ENCODE measurements around the gene YTHDC2. TPM values are rescaled to one million over a fixed set of nuclear protein-coding genes. Genes with fewer than 3 reads are reported as not detected.

YTHDC2 gene
- total and polyA plus RNA-seq, 4 donors = 5.5 to 37.6 (median 27.2) TPM

DNA sequence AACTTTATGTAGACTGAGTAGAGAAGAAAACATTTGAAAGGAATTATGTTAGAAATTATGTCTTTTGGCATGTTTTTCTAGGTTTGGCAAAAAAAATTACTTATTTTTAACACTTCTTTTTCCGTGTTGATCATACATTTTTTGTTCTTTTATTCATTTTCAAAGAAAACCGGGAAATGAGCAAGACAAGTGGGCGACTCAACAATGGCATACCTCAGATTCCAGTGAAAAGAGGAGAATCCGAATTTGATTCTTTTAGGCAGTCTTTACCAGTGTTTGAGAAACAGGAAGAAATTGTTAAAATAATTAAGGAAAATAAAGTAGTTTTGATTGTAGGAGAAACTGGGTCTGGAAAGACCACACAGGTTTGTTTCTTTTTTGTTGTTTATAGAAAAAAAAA is 12.9 kb downstream of the YTHDC2 start:
- no peak for ATAC-seq (ENCODE audit: low FRiP score)
- Histone ChIP-seq H3K9me3 (ENCODE audit: control insufficient read depth, low read length) (peaks cover 3% of the 10 kb centered on the region), H3K4me1 (ENCODE audit: control insufficient read depth in 1 of 2, insufficient read depth in 2 of 2, low read length in 2 of 2) (no peaks in the 10 kb centered on the region), H3K36me3 (ENCODE audit: control insufficient read depth in 1 of 2, insufficient read depth in 2 of 2, low read length in 1 of 2) (peaks cover 0 to 3% of the 10 kb centered on the region in 2 donors), H3K27me3 (ENCODE audit: control insufficient read depth in 1 of 2, insufficient read depth in 2 of 2, low read length in 1 of 2) (no peaks in the 10 kb centered on the region), H3K27ac (ENCODE audit: low read depth in 1 of 2, low read length in 2 of 2) (no peak overlapping the region), H3K4me3 (ENCODE audit: low read length in 2 of 2) (no peak overlapping the region)
- WGBS, 2 donors = 79 to 86% methylated on average over 4 of the region's 4 CpGs
- DNase-seq = no peak
- intact Hi-C loops (cut with DNase I) = no loop called here

DNA sequence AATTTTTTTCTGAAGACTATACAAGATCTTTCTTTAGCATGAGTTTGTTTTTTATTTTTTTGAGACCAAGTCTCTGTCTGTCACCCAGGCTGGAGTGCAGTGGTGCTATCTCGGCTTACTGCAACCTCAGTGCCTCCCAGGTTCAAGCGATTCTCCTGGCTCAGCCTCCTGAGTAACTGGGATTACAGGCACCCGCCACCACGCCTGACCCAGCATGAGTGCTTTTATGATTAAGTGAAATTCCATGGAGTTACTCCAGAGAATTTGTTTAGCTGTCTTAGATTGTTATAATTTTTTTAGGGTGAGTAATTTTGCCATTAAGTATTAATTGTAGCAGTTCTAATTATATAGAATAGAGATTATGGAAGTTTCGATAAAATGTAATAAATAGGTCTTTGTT is 14.3 kb downstream of the YTHDC2 start:
- H3K4me3 ChIP-seq (ENCODE audit: low read length in 2 of 2) = no peak overlapping the region
- WGBS, 2 donors = 95 to 96% methylated on average over 5 of the region's 5 CpGs
- intact Hi-C loops (cut with DNase I) = no loop called here
- ATAC-seq (ENCODE audit: low FRiP score) (no peak), DNase-seq (no peak)
- no peak overlapping the region for H3K27ac ChIP-seq (ENCODE audit: low read depth in 1 of 2, low read length in 2 of 2)
- peaks cover 0 to 3% of the 10 kb centered on the region in 2 donors for H3K36me3 ChIP-seq (ENCODE audit: control insufficient read depth in 1 of 2, insufficient read depth in 2 of 2, low read length in 1 of 2)
- H3K9me3 ChIP-seq (ENCODE audit: control insufficient read depth, low read length) = peaks cover 3% of the 10 kb centered on the region
- no peaks in the 10 kb centered on the region for H3K4me1 ChIP-seq (ENCODE audit: control insufficient read depth in 1 of 2, insufficient read depth in 2 of 2, low read length in 2 of 2)
- no peaks in the 10 kb centered on the region for H3K27me3 ChIP-seq (ENCODE audit: control insufficient read depth in 1 of 2, insufficient read depth in 2 of 2, low read length in 1 of 2)

DNA sequence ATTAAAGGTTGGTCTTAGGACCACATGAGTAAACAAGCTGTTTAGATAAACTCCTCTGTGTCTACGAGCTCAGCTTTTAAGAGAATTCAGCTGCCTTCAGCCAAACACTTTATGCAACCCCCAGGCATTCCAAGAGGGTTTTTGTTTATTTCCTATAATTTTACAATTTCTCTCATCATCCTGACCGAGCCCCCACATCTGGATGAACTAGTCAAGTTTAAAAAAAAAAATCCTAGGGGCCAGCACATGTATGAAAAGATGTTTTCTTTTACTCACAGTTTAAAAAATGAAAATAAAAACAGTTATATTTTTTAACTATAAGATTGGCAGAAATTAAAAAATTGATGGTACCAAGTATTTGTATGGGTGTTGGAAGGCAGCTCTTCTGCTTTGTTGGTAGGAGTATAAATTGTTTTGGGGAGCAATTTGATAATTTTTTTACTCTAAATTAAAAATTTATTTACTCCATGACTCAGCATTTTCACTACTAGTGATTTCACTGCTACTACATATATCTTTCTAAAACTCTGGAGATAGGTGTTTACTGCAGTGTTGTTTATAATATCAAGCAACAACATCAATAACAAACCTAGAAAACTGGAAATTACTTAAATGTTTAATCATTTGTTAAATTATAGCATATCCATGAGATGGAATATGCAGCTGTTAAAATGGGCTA is 18.1 kb downstream of the YTHDC2 start:
- DNase-seq (no peak), ATAC-seq (ENCODE audit: low FRiP score) (no peak)
- H3K27me3 ChIP-seq (ENCODE audit: control insufficient read depth in 1 of 2, insufficient read depth in 2 of 2, low read length in 1 of 2) = no peaks in the 10 kb centered on the region
- H3K4me3 ChIP-seq (ENCODE audit: low read length in 2 of 2) = no peak overlapping the region
- H3K9me3 ChIP-seq (ENCODE audit: control insufficient read depth, low read length) = peaks cover 3% of the 10 kb centered on the region
- intact Hi-C loops (cut with DNase I) = no loop called here
- no peak overlapping the region for H3K27ac ChIP-seq (ENCODE audit: low read depth in 1 of 2, low read length in 2 of 2)
- WGBS, 2 donors = 97 to 98% methylated on average over 2 of the region's 2 CpGs
- H3K4me1 ChIP-seq (ENCODE audit: control insufficient read depth in 1 of 2, insufficient read depth in 2 of 2, low read length in 2 of 2) = no peaks in the 10 kb centered on the region
- H3K36me3 ChIP-seq (ENCODE audit: control insufficient read depth in 1 of 2, insufficient read depth in 2 of 2, low read length in 1 of 2) = peaks cover 0 to 3% of the 10 kb centered on the region in 2 donors

DNA sequence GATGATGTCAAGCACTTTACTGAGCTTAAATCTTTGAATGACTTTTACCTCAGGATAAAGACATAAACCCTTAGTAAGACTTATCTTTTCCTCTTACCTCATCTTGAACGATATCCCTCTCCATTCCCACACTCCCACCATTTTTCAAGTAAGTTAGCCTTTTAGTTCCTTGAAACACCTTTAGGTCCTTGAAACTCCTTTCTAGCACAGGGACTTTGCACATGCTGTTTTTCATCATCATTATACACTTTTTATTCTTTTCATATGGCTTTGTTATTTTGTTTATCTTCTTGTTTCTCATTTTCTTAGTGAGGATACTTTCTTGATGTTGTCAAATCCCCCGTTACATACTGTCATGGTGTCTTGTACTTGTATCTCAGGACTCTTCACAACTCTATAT is 24.8 kb downstream of the YTHDC2 start:
- H3K9me3 ChIP-seq (ENCODE audit: control insufficient read depth, low read length) = no peaks in the 10 kb centered on the region
- no peak for DNase-seq
- no peak for ATAC-seq (ENCODE audit: low FRiP score)
- no peak overlapping the region for H3K4me3 ChIP-seq (ENCODE audit: low read length in 2 of 2)
- peaks cover 0 to 3% of the 10 kb centered on the region in 2 donors for H3K36me3 ChIP-seq (ENCODE audit: control insufficient read depth in 1 of 2, insufficient read depth in 2 of 2, low read length in 1 of 2)
- H3K27ac ChIP-seq (ENCODE audit: low read depth in 1 of 2, low read length in 2 of 2) = no peak overlapping the region
- intact Hi-C loops (cut with DNase I) = no loop called here
- H3K27me3 ChIP-seq (ENCODE audit: control insufficient read depth in 1 of 2, insufficient read depth in 2 of 2, low read length in 1 of 2) = no peaks in the 10 kb centered on the region
- H3K4me1 ChIP-seq (ENCODE audit: control insufficient read depth in 1 of 2, insufficient read depth in 2 of 2, low read length in 2 of 2) = no peaks in the 10 kb centered on the region
- 96 to 97% methylated on average over 2 of the region's 2 CpGs for WGBS, 2 donors

DNA sequence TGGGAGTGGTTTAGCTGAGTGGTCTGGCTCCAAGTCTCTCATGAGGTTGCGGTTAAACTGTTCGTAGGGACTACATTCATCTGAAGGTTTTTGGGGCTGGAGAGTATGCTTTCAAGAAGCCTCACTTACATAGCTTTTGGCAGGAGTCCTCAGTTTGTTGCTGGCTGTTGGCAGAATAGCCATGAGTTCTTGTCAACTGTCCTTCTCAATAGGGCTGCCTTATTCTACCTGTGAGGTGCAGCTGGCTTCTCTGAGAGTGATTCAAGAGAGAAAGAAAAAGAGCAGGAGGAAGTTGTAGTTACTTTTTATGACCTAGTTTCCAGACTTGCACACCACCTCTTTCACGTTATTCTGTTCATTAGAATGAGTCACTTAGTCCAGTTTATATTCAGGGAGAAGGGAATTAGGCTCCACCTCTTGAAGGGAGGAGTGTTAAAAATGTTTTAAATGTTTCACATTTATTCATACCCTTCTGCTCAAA is 33.2 kb downstream of the YTHDC2 start:
- WGBS, 2 donors = 56 to 59% methylated on average over 3 of the region's 3 CpGs
- Histone ChIP-seq H3K27ac (ENCODE audit: low read depth in 1 of 2, low read length in 2 of 2) (no peak overlapping the region), H3K36me3 (ENCODE audit: control insufficient read depth in 1 of 2, insufficient read depth in 2 of 2, low read length in 1 of 2) (peaks cover 2 to 3% of the 10 kb centered on the region in 2 donors), H3K4me1 (ENCODE audit: control insufficient read depth in 1 of 2, insufficient read depth in 2 of 2, low read length in 2 of 2) (no peaks in the 10 kb centered on the region), H3K27me3 (ENCODE audit: control insufficient read depth in 1 of 2, insufficient read depth in 2 of 2, low read length in 1 of 2) (no peaks in the 10 kb centered on the region), H3K4me3 (ENCODE audit: low read length in 2 of 2) (no peak overlapping the region), H3K9me3 (ENCODE audit: control insufficient read depth, low read length) (no peaks in the 10 kb centered on the region)
- no peak for ATAC-seq (ENCODE audit: low FRiP score)
- no peak for DNase-seq
- intact Hi-C loops (cut with DNase I) = no loop called here

DNA sequence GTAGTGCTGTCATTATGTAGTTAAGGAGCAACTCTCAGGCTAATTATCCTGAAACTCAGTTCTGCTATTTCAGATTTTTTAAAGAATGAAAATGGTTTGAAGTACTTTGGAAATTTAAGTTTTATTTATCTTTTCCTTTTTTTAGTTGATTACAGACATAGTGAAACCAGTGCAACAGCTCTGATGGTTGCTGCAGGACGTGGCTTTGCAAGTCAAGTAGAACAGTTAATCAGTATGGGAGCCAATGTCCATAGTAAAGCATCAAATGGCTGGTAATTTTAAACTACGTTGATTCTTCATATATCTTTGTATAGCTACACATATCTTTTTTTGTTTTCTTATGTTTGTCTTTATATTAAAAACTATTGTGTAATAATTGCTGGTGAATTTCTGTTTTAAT is 34.9 kb downstream of the YTHDC2 start:
- Histone ChIP-seq H3K27me3 (ENCODE audit: control insufficient read depth in 1 of 2, insufficient read depth in 2 of 2, low read length in 1 of 2) (no peaks in the 10 kb centered on the region), H3K36me3 (ENCODE audit: control insufficient read depth in 1 of 2, insufficient read depth in 2 of 2, low read length in 1 of 2) (peaks cover 0 to 2% of the 10 kb centered on the region in 2 donors), H3K4me3 (ENCODE audit: low read length in 2 of 2) (no peak overlapping the region), H3K9me3 (ENCODE audit: control insufficient read depth, low read length) (no peaks in the 10 kb centered on the region), H3K27ac (ENCODE audit: low read depth in 1 of 2, low read length in 2 of 2) (no peak overlapping the region), H3K4me1 (ENCODE audit: control insufficient read depth in 1 of 2, insufficient read depth in 2 of 2, low read length in 2 of 2) (no peaks in the 10 kb centered on the region)
- intact Hi-C loops (cut with DNase I) = no loop called here
- DNase-seq (no peak), ATAC-seq (ENCODE audit: low FRiP score) (no peak)
- WGBS, 2 donors = 71 to 98% methylated on average over 2 of the region's 2 CpGs

DNA sequence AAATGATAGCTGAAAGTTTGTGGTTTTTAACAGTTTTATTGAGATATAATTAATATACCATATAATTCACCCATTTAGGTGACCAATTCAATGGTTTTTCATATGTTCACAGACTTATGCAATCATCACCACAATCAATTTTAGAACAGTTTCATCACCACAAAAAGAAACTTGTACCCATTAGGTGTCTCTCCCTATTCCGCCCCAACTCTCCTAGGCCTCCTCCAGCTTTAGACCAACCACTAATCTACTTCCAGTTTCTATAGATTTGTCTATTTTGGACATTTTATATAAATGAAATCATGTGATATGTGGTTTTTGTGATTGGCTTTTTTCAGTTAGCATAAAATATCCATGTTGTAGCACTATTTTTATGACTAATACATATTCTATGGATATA is 38.6 kb downstream of the YTHDC2 start:
- intact Hi-C loops (cut with DNase I) = no loop called here
- ATAC-seq (ENCODE audit: low FRiP score) = no peak
- DNase-seq = no peak
- Histone ChIP-seq H3K9me3 (ENCODE audit: control insufficient read depth, low read length) (no peaks in the 10 kb centered on the region), H3K36me3 (ENCODE audit: control insufficient read depth in 1 of 2, insufficient read depth in 2 of 2, low read length in 1 of 2) (no peaks in the 10 kb centered on the region), H3K4me3 (ENCODE audit: low read length in 2 of 2) (no peak overlapping the region), H3K27ac (ENCODE audit: low read depth in 1 of 2, low read length in 2 of 2) (no peak overlapping the region), H3K4me1 (ENCODE audit: control insufficient read depth in 1 of 2, insufficient read depth in 2 of 2, low read length in 2 of 2) (no peaks in the 10 kb centered on the region), H3K27me3 (ENCODE audit: control insufficient read depth in 1 of 2, insufficient read depth in 2 of 2, low read length in 1 of 2) (no peaks in the 10 kb centered on the region)
- WGBS, 2 donors = 95 to 97% methylated on average over 1 of the region's 1 CpG

DNA sequence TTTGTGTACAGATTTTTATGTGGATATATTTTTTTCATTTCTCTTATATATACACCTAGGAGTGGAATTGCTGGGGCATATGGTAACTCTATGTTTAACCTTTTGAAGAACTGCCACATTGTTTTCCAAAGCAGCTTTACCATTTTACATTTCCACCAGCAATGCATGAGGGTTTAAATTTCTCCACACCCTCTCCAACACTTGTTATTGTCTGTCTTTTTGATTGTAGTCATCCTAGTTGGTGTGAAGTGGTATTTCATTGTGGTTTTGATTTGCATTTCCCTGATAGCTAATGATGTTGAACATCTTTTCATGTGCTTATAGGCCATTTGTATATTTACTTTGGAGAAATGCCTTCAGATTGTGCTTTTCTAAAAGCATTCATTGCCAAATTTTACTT is 39.1 kb downstream of the YTHDC2 start:
- Histone ChIP-seq H3K4me3 (ENCODE audit: low read length in 2 of 2) (no peak overlapping the region), H3K27ac (ENCODE audit: low read depth in 1 of 2, low read length in 2 of 2) (no peak overlapping the region), H3K27me3 (ENCODE audit: control insufficient read depth in 1 of 2, insufficient read depth in 2 of 2, low read length in 1 of 2) (no peaks in the 10 kb centered on the region), H3K4me1 (ENCODE audit: control insufficient read depth in 1 of 2, insufficient read depth in 2 of 2, low read length in 2 of 2) (no peaks in the 10 kb centered on the region), H3K9me3 (ENCODE audit: control insufficient read depth, low read length) (no peaks in the 10 kb centered on the region), H3K36me3 (ENCODE audit: control insufficient read depth in 1 of 2, insufficient read depth in 2 of 2, low read length in 1 of 2) (no peaks in the 10 kb centered on the region)
- intact Hi-C loops (cut with DNase I) = no loop called here
- DNase-seq = no peak
- ATAC-seq (ENCODE audit: low FRiP score) = no peak

DNA sequence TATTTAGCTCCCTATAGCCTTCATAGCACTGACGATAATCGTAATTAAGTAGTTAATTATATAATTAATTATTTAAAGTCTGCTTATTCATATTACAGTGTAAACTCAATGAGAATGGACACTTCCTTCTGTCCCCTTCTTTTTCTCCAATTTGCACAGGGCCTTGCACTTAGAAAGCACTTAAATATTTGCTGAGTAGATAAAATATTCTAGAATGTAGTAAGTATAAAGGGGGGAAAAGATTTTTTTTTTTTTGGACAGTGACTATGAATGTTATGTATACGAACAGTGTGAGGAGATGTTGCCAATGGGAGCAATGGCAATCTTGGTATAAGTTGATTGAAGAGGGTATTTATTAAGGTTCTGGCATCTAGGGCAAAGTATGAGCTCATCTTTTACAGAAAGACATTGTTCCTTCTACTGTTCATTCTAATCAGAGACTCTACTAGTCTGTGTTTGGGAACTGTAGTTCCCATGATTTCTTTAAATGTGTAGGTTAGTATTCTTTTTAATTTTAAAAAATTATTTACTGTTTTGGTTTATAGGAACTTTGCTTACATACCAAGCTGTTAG is 49.4 kb downstream of the YTHDC2 start:
- H3K4me3 ChIP-seq (ENCODE audit: low read length in 2 of 2) = no peak overlapping the region
- WGBS, 2 donors = 96 to 97% methylated on average over 3 of the region's 3 CpGs
- H3K4me1 ChIP-seq (ENCODE audit: control insufficient read depth in 1 of 2, insufficient read depth in 2 of 2, low read length in 2 of 2) = no peaks in the 10 kb centered on the region
- no peaks in the 10 kb centered on the region for H3K9me3 ChIP-seq (ENCODE audit: control insufficient read depth, low read length)
- ATAC-seq (ENCODE audit: low FRiP score) (no peak), DNase-seq (no peak)
- no peak overlapping the region for H3K27ac ChIP-seq (ENCODE audit: low read depth in 1 of 2, low read length in 2 of 2)
- intact Hi-C loops (cut with DNase I) = no loop called here
- no peaks in the 10 kb centered on the region for H3K27me3 ChIP-seq (ENCODE audit: control insufficient read depth in 1 of 2, insufficient read depth in 2 of 2, low read length in 1 of 2)
- peaks cover 0 to 5% of the 10 kb centered on the region in 2 donors for H3K36me3 ChIP-seq (ENCODE audit: control insufficient read depth in 1 of 2, insufficient read depth in 2 of 2, low read length in 1 of 2)

All from aorta (tissue), 5 donors.